H9 (cell line): ENCODE measurements around the gene EXOSC10. TPM values are rescaled to one million over a fixed set of nuclear protein-coding genes. Genes with fewer than 3 reads are reported as not detected.

Experiments
- DNase-seq: peaks from one replicate; pipeline ENCODE4 v3.0.0-alpha.2; 2017
- H2AFZ ChIP-seq: one replicate; pipeline ENCODE4 v1.6.1; 2013; ENCODE audit warnings: mild to moderate bottlenecking, low read length, control low read depth, moderate library complexity
- H2AK5ac ChIP-seq: 2 replicates; pipeline ENCODE4 v1.6.1; 2013; ENCODE audit warnings: low read length, control low read depth, mixed read lengths; ENCODE audit not compliant: insufficient read length
- H2BK120ac ChIP-seq: one replicate; pipeline ENCODE4 v1.6.1; 2013; ENCODE audit warnings: low read depth, mild to moderate bottlenecking, low read length, control low read depth, inconsistent platforms; ENCODE audit not compliant: poor library complexity, severe bottlenecking
- H2BK12ac ChIP-seq: 2 replicates; pipeline ENCODE4 v1.6.1; 2013; ENCODE audit warnings: low read length, control low read depth, mixed read lengths, low read depth; ENCODE audit not compliant: insufficient read length
- H2BK15ac ChIP-seq: 2 replicates; pipeline ENCODE4 v1.6.1; 2013; ENCODE audit warnings: low read depth, low read length, control low read depth
- H2BK20ac ChIP-seq: one replicate; pipeline ENCODE4 v1.6.1; 2013; ENCODE audit warnings: low read depth, mild to moderate bottlenecking, low read length, control low read depth, inconsistent platforms; ENCODE audit not compliant: poor library complexity, severe bottlenecking
- H2BK5ac ChIP-seq: 2 replicates; pipeline ENCODE4 v1.6.1; 2013; ENCODE audit warnings: low read length, control low read depth, mixed read lengths; ENCODE audit not compliant: insufficient read length
- H3K14ac ChIP-seq: 2 replicates; pipeline ENCODE4 v1.6.1; 2013; ENCODE audit warnings: low read length, control low read depth; ENCODE audit not compliant: insufficient read depth
- H3K18ac ChIP-seq: 2 replicates; pipeline ENCODE4 v1.6.1; 2013; ENCODE audit warnings: low read depth, mild to moderate bottlenecking, mixed read lengths, low read length, control low read depth; ENCODE audit not compliant: insufficient read length
- H3K23ac ChIP-seq: 2 replicates; pipeline ENCODE4 v1.6.1; 2013; ENCODE audit warnings: low read length, control low read depth, mixed read lengths, low read depth; ENCODE audit not compliant: insufficient read length
- H3K23me2 ChIP-seq: 2 replicates; pipeline ENCODE4 v1.6.1; 2013; ENCODE audit warnings: low read depth, mild to moderate bottlenecking, mixed read lengths, low read length, control low read depth; ENCODE audit not compliant: insufficient read length, poor library complexity, severe bottlenecking
- H3K27ac ChIP-seq: 2 replicates; pipeline ENCODE4 v1.5.1; 2013; ENCODE audit warnings: low read length, control low read depth, mixed read lengths, low read depth; ENCODE audit not compliant: insufficient read length
- H3K27me3 ChIP-seq: 2 replicates; pipeline ENCODE4 v1.6.1; 2013; ENCODE audit warnings: low read length, control low read depth, inconsistent platforms; ENCODE audit not compliant: insufficient read depth
- H3K4ac ChIP-seq: 2 replicates; pipeline ENCODE4 v1.6.1; 2013; ENCODE audit warnings: low read depth, mild to moderate bottlenecking, control low read depth, inconsistent platforms, low read length, moderate library complexity
- H3K4me1 ChIP-seq: 2 replicates; pipeline ENCODE4 v1.6.1; 2013; ENCODE audit warnings: low read length, control low read depth, inconsistent platforms; ENCODE audit not compliant: insufficient read depth
- H3K4me2 ChIP-seq: 2 replicates; pipeline ENCODE4 v1.6.1; 2013; ENCODE audit warnings: low read length, control low read depth, mixed read lengths; ENCODE audit not compliant: insufficient read length, insufficient read depth
- H3K56ac ChIP-seq: 2 replicates; pipeline ENCODE4 v1.6.1; 2013; ENCODE audit warnings: low read depth, mild to moderate bottlenecking, mixed read lengths, low read length, control low read depth; ENCODE audit not compliant: insufficient read length
- H3K79me1 ChIP-seq: 2 replicates; pipeline ENCODE4 v1.6.1; 2013; ENCODE audit warnings: low read depth, mild to moderate bottlenecking, moderate library complexity, low read length, control low read depth, inconsistent platforms; ENCODE audit not compliant: insufficient read depth, poor library complexity, severe bottlenecking
- H3K79me2 ChIP-seq: 2 replicates; pipeline ENCODE4 v1.6.1; 2013; ENCODE audit warnings: low read length, control low read depth, inconsistent platforms; ENCODE audit not compliant: insufficient read depth
- H3K9ac ChIP-seq: 2 replicates; pipeline ENCODE4 v1.6.1; 2013; ENCODE audit warnings: low read length, control low read depth, mixed read lengths; ENCODE audit not compliant: insufficient read length; ENCODE audit errors: extremely low read depth
- H3K9me3 ChIP-seq: one replicate; pipeline ENCODE4 v1.6.1; 2013; ENCODE audit warnings: low read depth, low read length, inconsistent platforms; ENCODE audit not compliant: control insufficient read depth
- H3T11ph ChIP-seq: one replicate; pipeline ENCODE4 v1.6.1; 2013; ENCODE audit warnings: mild to moderate bottlenecking, low read length, control low read depth, inconsistent platforms
- H4K20me1 ChIP-seq: one replicate; pipeline ENCODE4 v1.6.1; 2013; ENCODE audit not compliant: control insufficient read depth, insufficient read length, insufficient read depth
- H4K5ac ChIP-seq: 2 replicates; pipeline ENCODE4 v1.6.1; 2013; ENCODE audit warnings: low read depth, mild to moderate bottlenecking, mixed read lengths, low read length, control low read depth; ENCODE audit not compliant: insufficient read length
- H4K8ac ChIP-seq: replicated peaks from 2 replicates; pipeline ENCODE4 v1.6.1; 2013; ENCODE audit warnings: low read length, control low read depth, mixed read lengths, low read depth; ENCODE audit not compliant: insufficient read length
- H4K91ac ChIP-seq: 2 replicates; pipeline ENCODE4 v1.6.1; 2013; ENCODE audit warnings: low read depth, mild to moderate bottlenecking, moderate library complexity, mixed read lengths, low read length, control low read depth; ENCODE audit not compliant: insufficient read length
- H3K27ac Mint-ChIP-seq, 3 experiments: 2 replicates in 2 of 3; 3 replicates in 1 of 3; pipeline ENCODE4 v1.8.0; 2020 to 2021; ENCODE audit warnings: mixed read lengths in 3 of 3, mild to moderate bottlenecking in 1 of 3, moderate library complexity in 1 of 3
- H3K27me3 Mint-ChIP-seq: 2 replicates; pipeline ENCODE4 v1.8.0; 2021; ENCODE audit warnings: low read depth, mild to moderate bottlenecking, moderate library complexity, mixed read lengths
- H3K36me3 Mint-ChIP-seq, 3 experiments: 2 replicates in 2 of 3; 3 replicates in 1 of 3; pipeline ENCODE4 v1.8.0; 2020 to 2021; ENCODE audit warnings: low read depth in 3 of 3, mixed read lengths in 3 of 3; ENCODE audit not compliant: insufficient read depth in 1 of 3
- H3K4me1 Mint-ChIP-seq, 2 experiments: 2 replicates each; pipeline ENCODE4 v1.8.0; 2020; ENCODE audit warnings: mixed read lengths in 2 of 2
- H3K4me3 Mint-ChIP-seq, 2 experiments: 2 replicates in 1 of 2; 3 replicates in 1 of 2; pipeline ENCODE4 v1.8.0; 2020 to 2021; ENCODE audit warnings: mild to moderate bottlenecking in 2 of 2, mixed read lengths in 2 of 2, moderate library complexity in 1 of 2
- H3K9me3 Mint-ChIP-seq, 2 experiments: 2 replicates in 1 of 2; 3 replicates in 1 of 2; pipeline ENCODE4 v1.8.0; 2020; ENCODE audit warnings: mild to moderate bottlenecking in 2 of 2, mixed read lengths in 2 of 2, moderate library complexity in 1 of 2
- CTCF ChIP-seq: fragments of 200-600 bp; sonication (generic); conservative IDR thresholded peaks from 3 replicates; pipeline ENCODE4 v1.8.0; 2021; ENCODE audit warnings: antibody characterized with exemption, mild to moderate bottlenecking
- WGBS: extraction: QIAGEN DNeasy Blood & Tissue Kit; methylation state at CpG from one replicate; pipeline ENCODE4 v1.1.7; 2013; ENCODE audit warnings: missing lambda C conversion rate, low lambda C conversion rate, mixed read lengths; ENCODE audit not compliant: insufficient read length; ENCODE audit errors: extremely low coverage; 5-methylcytosine and 5-hydroxymethylcytosine counted together
- total RNA-seq: library from RNA; stranded (reverse); gene quantifications from 2 replicates; pipeline ENCODE4 v1.2.1, GENCODE V29; 2021

Gene EXOSC10
- total RNA-seq, 1 experiment from 2014 or later, result 83.4 TPM

GRCh38 chr1:11134898-11135266 lies 35.2 kb upstream of the EXOSC10 start:
- H3K4ac ChIP-seq, result no peak overlapping the region
- no peak overlapping the region for H3K9ac ChIP-seq
- no peak overlapping the region for H3K14ac ChIP-seq
- H2AK5ac ChIP-seq, result no peak overlapping the region
- no CpG with 5 or more reads among the region's 5 CpGs for WGBS
- H3T11ph ChIP-seq, result no peak overlapping the region
- H3K4me3 Mint-ChIP-seq, result no peak overlapping the region
- no peak overlapping the region for H2BK120ac ChIP-seq
- no peak overlapping the region for H4K5ac ChIP-seq
- H3K4me1 Mint-ChIP-seq, result no peaks in the 10 kb centered on the region
- no peak overlapping the region for H3K4me2 ChIP-seq
- H3K27ac ChIP-seq, result no peak overlapping the region
- no peak overlapping the region for H4K8ac ChIP-seq
- no peaks in the 10 kb centered on the region for H3K4me1 ChIP-seq
- H2AFZ ChIP-seq, result no peak overlapping the region
- no peak overlapping the region for H2BK5ac ChIP-seq
- no peak overlapping the region for H2BK12ac ChIP-seq
- no peak overlapping the region for H3K56ac ChIP-seq
- no peaks in the 10 kb centered on the region for H3K79me2 ChIP-seq
- no peaks in the 10 kb centered on the region for H4K20me1 ChIP-seq
- DNase-seq, result no peak
- H2BK20ac ChIP-seq, result no peak overlapping the region
- no peak for TF ChIP-seq CTCF
- H3K79me1 ChIP-seq, result no peaks in the 10 kb centered on the region
- no peaks in the 10 kb centered on the region; the same call in 1 of the 2 replicates for H3K27me3 ChIP-seq
- no peaks in the 10 kb centered on the region for H3K23me2 ChIP-seq
- no peaks in the 10 kb centered on the region for H3K9me3 ChIP-seq
- no peak overlapping the region for H2BK15ac ChIP-seq
- H3K27ac Mint-ChIP-seq, result no peak overlapping the region
- no peak overlapping the region for H4K91ac ChIP-seq
- no peak overlapping the region for H3K23ac ChIP-seq
- H3K27me3 Mint-ChIP-seq, result no peaks in the 10 kb centered on the region; the same call in 1 of the 2 replicates
- no peaks in the 10 kb centered on the region for H3K9me3 Mint-ChIP-seq
- H3K36me3 Mint-ChIP-seq, result peaks cover 14 to 80% (median 62%) of the 10 kb centered on the region in 3 experiments; a peak in 6 of 7 replicates
- no peak overlapping the region for H3K18ac ChIP-seq
